ENCODE data around the gene ROR2. TPM values are rescaled to one million over a fixed set of nuclear protein-coding genes. Genes with fewer than 3 reads are reported as not detected.

The ROR2 gene
- total and polyA plus RNA-seq, 4 donors, result 2.7 to 32.3 (median 9.2) TPM

- TF ChIP-seq CTCF (IDR thresholded peaks at IDR 0.05; ENCODE audit: control extremely low read depth, extremely low read depth), result no peak
- Histone ChIP-seq H3K4me3 (no peak overlapping the region), H3K4me1 (ENCODE audit: control insufficient read depth in 5 of 5, insufficient read depth in 5 of 5, low read length in 5 of 5) (peaks cover 0 to 7% (median 0%) of the 10 kb centered on the region in 5 donors), H3K27ac (ENCODE audit: low read depth in 1 of 2, low read length in 1 of 2) (no peak overlapping the region), H3K9ac (ENCODE audit: insufficient read depth in 1 of 2, low read length in 2 of 2) (no peak overlapping the region), H3K36me3 (ENCODE audit: control insufficient read depth in 4 of 4, insufficient read depth in 4 of 4, low read length in 4 of 4) (no peaks in the 10 kb centered on the region), H3K27me3 (ENCODE audit: control insufficient read depth in 3 of 3, insufficient read depth in 3 of 3, low read length in 2 of 3) (no peaks in the 10 kb centered on the region), H3K9me3 (ENCODE audit: control insufficient read depth in 4 of 4, insufficient read depth in 3 of 4, low read length in 3 of 4) (peaks cover 0 to 6% (median 0%) of the 10 kb centered on the region in 4 donors)
- WGBS, 2 donors, result 64 to 87% methylated on average over 1 of the region's 1 CpG
- ATAC-seq (ENCODE audit: insufficient read depth, low FRiP score) (no peak), DNase-seq (no peak)
Observed at GRCh38 chr9:91923145-91923544, 26.9 kb downstream of the ROR2 start.

GRCh38 chr9:91921371-91921770 is 28.7 kb downstream of the ROR2 start:
- ATAC-seq (ENCODE audit: insufficient read depth, low FRiP score) (no peak), DNase-seq (no peak)
- Histone ChIP-seq H3K9ac (ENCODE audit: insufficient read depth in 1 of 2, low read length in 2 of 2) (no peak overlapping the region), H3K36me3 (ENCODE audit: control insufficient read depth in 4 of 4, insufficient read depth in 4 of 4, low read length in 4 of 4) (no peaks in the 10 kb centered on the region), H3K4me3 (no peak overlapping the region), H3K27ac (ENCODE audit: low read depth in 1 of 2, low read length in 1 of 2) (no peak overlapping the region), H3K9me3 (ENCODE audit: control insufficient read depth in 4 of 4, insufficient read depth in 3 of 4, low read length in 3 of 4) (peaks cover 0 to 3% (median 0%) of the 10 kb centered on the region in 4 donors), H3K27me3 (ENCODE audit: control insufficient read depth in 3 of 3, insufficient read depth in 3 of 3, low read length in 2 of 3) (no peaks in the 10 kb centered on the region), H3K4me1 (ENCODE audit: control insufficient read depth in 5 of 5, insufficient read depth in 5 of 5, low read length in 5 of 5) (peaks cover 0 to 7% (median under 1%) of the 10 kb centered on the region in 5 donors)
- no peak for TF ChIP-seq CTCF (IDR thresholded peaks at IDR 0.05; ENCODE audit: control extremely low read depth, extremely low read depth)
- 84 to 91% methylated on average over 9 of the region's 9 CpGs for WGBS, 2 donors

GRCh38 chr9:91920630-91921350 is 29.2 kb downstream of the ROR2 start:
- Histone ChIP-seq H3K4me1 (ENCODE audit: control insufficient read depth in 5 of 5, insufficient read depth in 5 of 5, low read length in 5 of 5) (peaks cover 0 to 7% (median 4%) of the 10 kb centered on the region in 5 donors), H3K9me3 (ENCODE audit: control insufficient read depth in 4 of 4, insufficient read depth in 3 of 4, low read length in 3 of 4) (peaks cover 0 to 3% (median 0%) of the 10 kb centered on the region in 4 donors), H3K4me3 (no peak overlapping the region), H3K27ac (ENCODE audit: low read depth in 1 of 2, low read length in 1 of 2) (no peak overlapping the region), H3K27me3 (ENCODE audit: control insufficient read depth in 3 of 3, insufficient read depth in 3 of 3, low read length in 2 of 3) (no peaks in the 10 kb centered on the region), H3K36me3 (ENCODE audit: control insufficient read depth in 4 of 4, insufficient read depth in 4 of 4, low read length in 4 of 4) (no peaks in the 10 kb centered on the region), H3K9ac (ENCODE audit: insufficient read depth in 1 of 2, low read length in 2 of 2) (no peak overlapping the region)
- TF ChIP-seq CTCF (IDR thresholded peaks at IDR 0.05; ENCODE audit: control extremely low read depth, extremely low read depth), result no peak
- 69 to 70% methylated on average over 6 of the region's 6 CpGs for WGBS, 2 donors
- ATAC-seq (ENCODE audit: insufficient read depth, low FRiP score), result no peak
- DNase-seq, result no peak

Data from lung (tissue), 12 donors.